Left kidney (tissue), 2 donors: Measurements from ENCODE around the gene L1CAM. TPM values are rescaled to one million over a fixed set of nuclear protein-coding genes. Genes with fewer than 3 reads are reported as not detected.

ENCODE experiments used
- DNase-seq: peaks from one replicate; pipeline ENCODE4 v3.0.0-alpha.2; 2013
- polyA plus RNA-seq: library from polyadenylated mRNA; unstranded; fragments of 120-200 nt; gene quantifications from one replicate; pipeline ENCODE4 v1.2.1, GENCODE V29; 2013; ENCODE audit not compliant: insufficient read length

L1CAM gene
- polyA plus RNA-seq, 1 donor: 46.9 TPM

DNA sequence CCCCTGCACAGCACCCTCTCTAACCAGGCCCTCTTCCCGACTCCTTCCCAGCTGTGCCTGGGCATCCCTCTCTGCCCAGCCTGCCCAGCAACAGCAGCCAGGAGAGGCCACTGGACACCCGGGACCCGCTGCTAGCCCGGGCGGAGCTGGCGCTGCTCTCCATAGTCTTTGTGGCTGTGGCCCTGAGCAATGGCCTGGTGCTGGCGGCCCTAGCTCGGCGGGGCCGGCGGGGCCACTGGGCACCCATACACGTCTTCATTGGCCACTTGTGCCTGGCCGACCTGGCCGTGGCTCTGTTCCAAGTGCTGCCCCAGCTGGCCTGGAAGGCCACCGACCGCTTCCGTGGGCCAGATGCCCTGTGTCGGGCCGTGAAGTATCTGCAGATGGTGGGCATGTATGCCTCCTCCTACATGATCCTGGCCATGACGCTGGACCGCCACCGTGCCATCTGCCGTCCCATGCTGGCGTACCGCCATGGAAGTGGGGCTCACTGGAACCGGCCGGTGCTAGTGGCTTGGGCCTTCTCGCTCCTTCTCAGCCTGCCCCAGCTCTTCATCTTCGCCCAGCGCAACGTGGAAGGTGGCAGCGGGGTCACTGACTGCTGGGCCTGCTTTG is 19.6 kb upstream of the L1CAM start:
- DNase-seq: no peak

DNA sequence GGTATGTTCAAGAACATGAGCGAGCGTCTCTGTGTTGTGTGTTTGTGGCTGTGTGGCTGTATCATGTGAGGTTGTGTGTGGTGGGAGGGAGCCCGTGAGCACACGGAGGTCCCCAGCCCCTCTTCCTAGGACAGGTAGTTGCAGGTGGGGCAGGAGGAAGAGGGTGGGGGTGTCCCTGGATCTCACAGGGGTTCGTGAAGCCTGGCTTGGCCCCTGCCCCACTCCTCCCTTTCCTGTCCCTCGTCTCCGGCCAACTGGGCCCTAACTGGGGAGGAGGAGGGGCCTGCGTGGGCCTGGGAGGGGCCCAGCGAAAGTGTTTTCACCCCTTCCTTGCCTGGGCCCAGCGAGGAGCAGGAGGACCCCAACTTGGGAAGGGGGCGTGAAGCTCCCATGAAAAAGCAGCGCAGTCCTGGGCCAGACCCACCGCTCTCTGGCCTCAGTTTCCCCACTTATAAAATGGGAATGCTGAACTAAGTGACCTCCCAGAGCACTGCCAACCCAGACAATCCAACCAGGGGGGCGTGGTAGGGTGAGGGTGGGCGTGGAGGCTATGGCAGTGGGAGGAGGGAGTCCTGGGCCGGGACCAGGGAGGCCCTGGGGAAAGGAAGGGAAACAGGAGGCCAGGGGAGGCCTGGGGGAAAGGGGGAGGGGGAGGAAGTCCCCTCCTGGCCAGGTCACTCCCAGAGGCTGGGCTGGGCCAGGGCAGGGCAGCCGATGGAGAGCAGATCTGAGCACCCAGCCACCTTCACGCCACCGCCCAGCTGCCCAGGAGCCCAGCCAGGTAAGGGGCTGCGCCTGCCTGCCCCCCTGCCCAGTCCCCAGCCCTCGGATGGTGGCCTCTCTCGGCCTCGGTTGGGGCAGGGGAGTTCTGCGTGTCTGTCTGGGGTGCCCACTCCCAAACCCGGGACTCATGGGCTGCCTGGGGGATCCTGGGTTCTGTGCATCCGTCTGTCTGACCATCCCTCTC is 18.3 kb upstream of the L1CAM start, which contains the start of gene AVPR2:
TSS of gene AVPR2 (plus strand) at position 683 of the 967 bp plus-strand sequence. CDS start 473 bp downstream, outside the sequence.
- DNase-seq: no peak

GRCh38 chrX:153903238-153903980 is 17.4 kb upstream of the L1CAM start:
- no peak for DNase-seq

GRCh38 chrX:153902385-153902784 is 16.4 kb upstream of the L1CAM start:
- no peak for DNase-seq

DNA sequence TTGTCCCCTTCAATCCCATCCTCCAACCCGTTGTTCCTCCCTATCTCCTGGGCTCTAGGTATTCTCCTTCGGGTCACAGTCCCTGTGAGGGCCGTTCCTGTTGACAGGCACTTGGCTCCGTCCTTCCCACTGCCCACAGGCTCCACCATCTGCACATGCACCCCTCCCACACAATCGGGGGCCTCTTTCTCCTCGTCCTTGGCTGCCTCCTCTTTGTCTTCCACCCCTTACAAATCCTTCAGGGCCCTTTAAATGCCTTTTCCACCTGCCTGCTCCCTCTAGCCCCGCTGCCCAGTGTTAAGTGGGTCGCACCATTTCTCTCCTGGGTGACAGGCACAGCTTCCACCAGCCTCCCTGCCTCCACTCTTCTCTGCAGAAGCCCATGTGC is 15.8 kb upstream of the L1CAM start:
- no peak for DNase-seq

GRCh38 chrX:153900831-153901752 is 15.1 kb upstream of the L1CAM start:
- no peak for DNase-seq

- no peak for DNase-seq
These were observed 11.9 kb upstream of the L1CAM start for GRCh38 chrX:153897899-153898298.

GRCh38 chrX:153889123-153889522 is 3.1 kb upstream of the L1CAM start:
- DNase-seq: no peak

DNA sequence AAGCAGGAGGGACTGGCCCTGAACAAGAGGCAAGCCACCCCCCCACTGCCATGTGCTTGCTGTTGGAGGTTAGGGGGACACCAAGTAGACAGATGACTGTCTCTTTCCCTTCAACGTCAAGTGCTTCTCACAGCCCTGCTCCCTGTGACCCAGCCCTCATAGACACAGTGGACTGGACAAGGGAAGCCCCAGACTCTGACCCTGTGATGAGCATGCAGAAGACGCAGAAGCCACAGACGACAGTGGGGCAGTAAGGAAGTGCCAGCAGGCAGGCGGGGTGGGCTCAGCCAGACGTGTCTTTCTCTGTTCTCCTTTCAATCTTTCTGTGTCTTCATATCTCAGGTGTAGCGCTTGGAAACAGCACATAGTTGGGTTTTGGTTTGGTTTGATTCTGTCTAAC is 2.4 kb upstream of the L1CAM start:
- no peak for DNase-seq

- no peak for DNase-seq
These were observed 1.4 kb upstream of the L1CAM start for GRCh38 chrX:153887385-153887784.

- no peak for DNase-seq
These were observed 942 bp upstream of the L1CAM start for GRCh38 chrX:153886915-153887314.

GRCh38 chrX:153885208-153885787 is 675 bp downstream of the L1CAM start:
- DNase-seq: no peak

- no peak for DNase-seq
These were observed 1.4 kb downstream of the L1CAM start for GRCh38 chrX:153884590-153884989.

DNA sequence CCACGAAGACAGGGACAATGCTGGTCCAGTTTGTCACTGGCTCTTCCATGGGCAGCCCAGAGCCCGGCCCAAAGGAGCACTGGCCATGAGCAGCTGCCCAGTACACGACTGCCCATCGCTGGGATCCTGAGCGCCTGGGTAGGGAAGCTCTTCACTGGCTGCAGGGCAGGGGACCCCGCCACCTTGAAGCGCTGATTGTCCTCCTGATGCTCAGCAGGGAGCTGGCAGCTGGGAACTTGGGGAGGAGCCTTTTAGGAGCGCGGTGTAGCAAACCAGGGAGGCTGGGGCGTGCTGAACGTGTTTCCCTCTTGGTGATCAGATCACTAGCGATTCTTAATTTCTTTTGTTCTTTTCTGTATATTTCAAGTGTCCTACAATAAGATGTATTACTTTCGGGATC is 1.8 kb downstream of the L1CAM start:
- no peak for DNase-seq

- no peak for DNase-seq
These were observed 2.7 kb downstream of the L1CAM start for GRCh38 chrX:153883163-153883843.

DNA sequence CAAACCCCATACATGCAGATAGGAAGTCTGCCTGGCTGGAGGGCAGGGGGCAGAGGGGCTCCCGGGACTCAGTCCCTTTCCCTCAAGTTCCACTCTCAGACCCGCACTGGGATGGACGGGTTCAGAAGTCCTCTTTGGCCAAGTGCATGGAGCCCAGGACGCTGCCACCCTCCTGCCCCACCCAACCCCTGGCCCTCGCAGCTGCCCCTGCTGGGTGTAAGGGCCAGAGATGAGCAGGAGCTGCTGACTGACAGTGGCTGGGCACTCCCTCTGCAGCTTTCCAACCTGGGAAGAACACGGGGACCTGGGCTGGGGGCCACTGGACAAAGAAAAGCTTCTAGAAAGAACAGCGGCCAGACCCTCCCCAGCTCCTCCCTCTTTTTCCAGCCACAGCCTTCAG is 3.4 kb downstream of the L1CAM start:
- DNase-seq: no peak

- no peak for DNase-seq
These were observed 3.9 kb downstream of the L1CAM start for GRCh38 chrX:153882086-153882498.

GRCh38 chrX:153881281-153881680 is 4.7 kb downstream of the L1CAM start:
- no peak for DNase-seq

DNA sequence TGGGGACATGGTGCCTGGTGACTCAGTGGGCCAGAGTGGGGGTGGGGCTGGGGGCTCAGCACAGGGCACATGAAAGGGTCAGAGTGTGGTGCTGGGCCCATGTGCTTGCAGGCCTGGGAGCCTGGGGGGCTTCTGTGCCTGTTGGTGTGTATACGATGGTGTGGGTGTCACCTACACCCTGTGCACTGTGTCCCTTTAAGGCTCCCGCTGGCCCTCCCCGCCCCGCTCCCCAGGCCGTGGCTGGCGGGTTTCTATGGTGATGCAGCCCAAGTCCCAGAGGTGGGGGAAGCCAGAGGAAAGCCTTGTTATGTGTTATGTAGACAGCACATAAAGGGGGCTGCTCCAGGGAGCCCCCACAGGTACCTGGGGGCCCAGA is 5.5 kb downstream of the L1CAM start:
- DNase-seq: no peak

- DNase-seq: no peak
These were observed 6.1 kb downstream of the L1CAM start for GRCh38 chrX:153879741-153880439.
